NCI-H2171 (cell line): ENCODE measurements around the gene XRCC5.

Experiments
- DNase-seq: peaks from one replicate; lab custom pipeline; 2025; lab: John Stamatoyannopoulos, UW

Gene XRCC5

GRCh38 chr2:216159144-216159543, 50.0 kb downstream of the XRCC5 start:
- no peak for DNase-seq

GRCh38 chr2:216159646-216160045, 50.5 kb downstream of the XRCC5 start:
- DNase-seq = no peak

- no peak for DNase-seq
Observed at GRCh38 chr2:216160786-216161185, 51.6 kb downstream of the XRCC5 start.

- DNase-seq = no peak
Observed at GRCh38 chr2:216161967-216162366, 52.8 kb downstream of the XRCC5 start.

- no peak for DNase-seq
Observed at GRCh38 chr2:216163518-216163917, 54.4 kb downstream of the XRCC5 start.

GRCh38 chr2:216164087-216164486, 54.9 kb downstream of the XRCC5 start:
- DNase-seq = no peak

GRCh38 chr2:216164576-216164975, 55.4 kb downstream of the XRCC5 start:
- no peak for DNase-seq

GRCh38 chr2:216165711-216166110, 56.6 kb downstream of the XRCC5 start:
- no peak for DNase-seq

- DNase-seq = no peak
Observed at GRCh38 chr2:216169087-216169486, 59.9 kb downstream of the XRCC5 start.

- DNase-seq = no peak
Observed at GRCh38 chr2:216170076-216170763, 61.1 kb downstream of the XRCC5 start.

GRCh38 chr2:216171011-216171410, 61.9 kb downstream of the XRCC5 start:
- DNase-seq = no peak

- no peak for DNase-seq
Observed at GRCh38 chr2:216172493-216172892, 63.3 kb downstream of the XRCC5 start.

GRCh38 chr2:216179015-216179414, 69.9 kb downstream of the XRCC5 start:
- no peak for DNase-seq

GRCh38 chr2:216181351-216181750, 72.2 kb downstream of the XRCC5 start:
- no peak for DNase-seq

GRCh38 chr2:216181953-216182461, 72.9 kb downstream of the XRCC5 start:
- DNase-seq = no peak

- no peak for DNase-seq
Observed at GRCh38 chr2:216183462-216183861, 74.3 kb downstream of the XRCC5 start.

- no peak for DNase-seq
Observed at GRCh38 chr2:216188559-216188850, 79.4 kb downstream of the XRCC5 start.

- no peak for DNase-seq
Observed at GRCh38 chr2:216188956-216189355, 79.8 kb downstream of the XRCC5 start.

GRCh38 chr2:216189410-216189809, 80.3 kb downstream of the XRCC5 start:
- DNase-seq = no peak

GRCh38 chr2:216192181-216192580, 83.0 kb downstream of the XRCC5 start:
- DNase-seq = no peak

- no peak for DNase-seq
Observed at GRCh38 chr2:216192931-216193330, 83.8 kb downstream of the XRCC5 start.

- no peak for DNase-seq
Observed at GRCh38 chr2:216194013-216194412, 84.9 kb downstream of the XRCC5 start.

GRCh38 chr2:216194561-216194960, 85.4 kb downstream of the XRCC5 start:
- no peak for DNase-seq

GRCh38 chr2:216195565-216196029, 86.4 kb downstream of the XRCC5 start:
- no peak for DNase-seq
